Measurements from ENCODE around the gene P4HB. TPM values are rescaled to one million over a fixed set of nuclear protein-coding genes. Genes with fewer than 3 reads are reported as not detected.

P4HB gene
- total and polyA plus RNA-seq, 2 experiments from 2014 or later: 206 to 620 TPM

DNA sequence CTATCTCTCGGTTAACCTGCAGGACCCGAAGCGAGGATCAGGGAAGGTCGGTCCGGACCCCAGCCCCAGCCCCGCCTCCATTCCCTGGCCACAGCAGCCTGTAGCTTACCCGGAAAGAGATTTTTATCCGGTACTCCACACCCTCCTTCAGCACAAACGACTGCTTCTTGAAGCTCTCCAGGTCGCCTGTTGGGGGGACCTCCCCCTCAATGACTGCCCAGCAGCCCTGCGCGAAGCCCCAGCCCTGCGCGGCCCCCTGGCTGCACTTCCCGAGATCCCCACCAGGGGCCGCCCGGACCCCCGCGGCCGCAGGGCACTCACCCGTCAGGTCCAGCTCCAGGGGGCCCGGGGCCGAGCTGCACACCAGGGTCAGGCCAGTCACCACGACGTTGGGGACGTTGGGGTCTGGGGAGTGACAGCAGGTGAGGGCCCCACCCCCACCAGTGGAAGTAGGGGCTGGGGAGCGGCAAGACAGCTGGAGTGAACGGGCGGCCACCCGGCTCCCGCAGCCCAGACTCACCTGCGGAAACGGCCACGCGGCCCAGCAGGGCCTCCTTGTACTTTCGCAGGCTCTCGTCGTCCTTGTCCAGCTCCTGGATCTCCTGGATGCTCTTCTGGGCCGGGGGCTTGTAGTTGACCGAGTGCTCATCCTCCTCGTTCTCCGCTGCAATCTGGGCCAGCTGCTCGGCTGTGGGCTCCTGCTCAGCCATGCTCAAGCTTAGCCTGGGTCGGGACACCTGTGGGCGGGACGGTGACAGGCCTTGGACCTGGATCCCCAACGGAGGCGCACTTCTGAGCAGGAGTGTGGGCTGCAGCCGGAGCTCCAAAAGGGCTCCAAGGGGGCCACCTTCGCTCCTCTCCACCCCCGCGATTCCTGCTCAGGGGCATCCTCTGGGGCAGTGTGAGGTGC is 9.1 kb upstream of the P4HB start:
- TF ChIP-seq, protein P1, sequence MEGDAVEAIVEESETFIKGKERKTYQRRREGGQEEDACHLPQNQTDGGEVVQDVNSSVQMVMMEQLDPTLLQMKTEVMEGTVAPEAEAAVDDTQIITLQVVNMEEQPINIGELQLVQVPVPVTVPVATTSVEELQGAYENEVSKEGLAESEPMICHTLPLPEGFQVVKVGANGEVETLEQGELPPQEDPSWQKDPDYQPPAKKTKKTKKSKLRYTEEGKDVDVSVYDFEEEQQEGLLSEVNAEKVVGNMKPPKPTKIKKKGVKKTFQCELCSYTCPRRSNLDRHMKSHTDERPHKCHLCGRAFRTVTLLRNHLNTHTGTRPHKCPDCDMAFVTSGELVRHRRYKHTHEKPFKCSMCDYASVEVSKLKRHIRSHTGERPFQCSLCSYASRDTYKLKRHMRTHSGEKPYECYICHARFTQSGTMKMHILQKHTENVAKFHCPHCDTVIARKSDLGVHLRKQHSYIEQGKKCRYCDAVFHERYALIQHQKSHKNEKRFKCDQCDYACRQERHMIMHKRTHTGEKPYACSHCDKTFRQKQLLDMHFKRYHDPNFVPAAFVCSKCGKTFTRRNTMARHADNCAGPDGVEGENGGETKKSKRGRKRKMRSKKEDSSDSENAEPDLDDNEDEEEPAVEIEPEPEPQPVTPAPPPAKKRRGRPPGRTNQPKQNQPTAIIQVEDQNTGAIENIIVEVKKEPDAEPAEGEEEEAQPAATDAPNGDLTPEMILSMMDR (conservative IDR thresholded peaks at IDR 0.05; ENCODE audit: low read depth in 2 of 2): peak; percentile 76 to 79
- peak; percentile 34; the same call in 1 of the 2 replicates for TF ChIP-seq CREB1 (CRISPR knock-in tag; IDR thresholded peaks at IDR 0.05; ENCODE audit: low read depth)
- TF ChIP-seq POLR2AphosphoS5 (IDR thresholded peaks at IDR 0.05; ENCODE audit: low read depth): peak; percentile 8; the same call in 1 of the 2 replicates
- TF ChIP-seq, protein P2, sequence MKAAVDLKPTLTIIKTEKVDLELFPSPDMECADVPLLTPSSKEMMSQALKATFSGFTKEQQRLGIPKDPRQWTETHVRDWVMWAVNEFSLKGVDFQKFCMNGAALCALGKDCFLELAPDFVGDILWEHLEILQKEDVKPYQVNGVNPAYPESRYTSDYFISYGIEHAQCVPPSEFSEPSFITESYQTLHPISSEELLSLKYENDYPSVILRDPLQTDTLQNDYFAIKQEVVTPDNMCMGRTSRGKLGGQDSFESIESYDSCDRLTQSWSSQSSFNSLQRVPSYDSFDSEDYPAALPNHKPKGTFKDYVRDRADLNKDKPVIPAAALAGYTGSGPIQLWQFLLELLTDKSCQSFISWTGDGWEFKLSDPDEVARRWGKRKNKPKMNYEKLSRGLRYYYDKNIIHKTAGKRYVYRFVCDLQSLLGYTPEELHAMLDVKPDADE (IDR thresholded peaks at IDR 0.05): no peak
- TF ChIP-seq ZNF114 (CRISPR knock-in tag; IDR thresholded peaks at IDR 0.05): no peak
- peak; percentile 65 for DNase-seq (ENCODE audit: low spot score)
- 0 out of 2 replicates have a peak, but pooled peaks cover 6% of the 10 kb centered on the region for H3K36me3 ChIP-seq (ENCODE audit: insufficient read depth)
- no peak overlapping the region for H2AFZ ChIP-seq
- H3K4me1 ChIP-seq (ENCODE audit: insufficient read depth): peaks cover 12% of the 10 kb centered on the region
- H3K4me1 Mint-ChIP-seq: peaks cover 22% of the 10 kb centered on the region
- peak overlapping the region; percentile 81 for H3K27ac ChIP-seq (ENCODE audit: low read depth)
- peaks cover 45% of the 10 kb centered on the region for H3K27me3 Mint-ChIP-seq (ENCODE audit: insufficient read depth, low read depth, poor library complexity)
- peak overlapping the region; percentile 85 for H3K4me3 ChIP-seq
- ATAC-seq: peak; percentile 51
- no peaks in the 10 kb centered on the region for H3K9me2 ChIP-seq (ENCODE audit: insufficient read depth)
- peaks cover 13% of the 10 kb centered on the region for H4K20me1 ChIP-seq (replicated peaks; ENCODE audit: insufficient read depth)
- no peaks in the 10 kb centered on the region; the same call in 2 of the 3 replicates for H3K9me3 Mint-ChIP-seq
- H3K4me3 Mint-ChIP-seq: peak overlapping the region; percentile 80
- H3F3A ChIP-seq (replicated peaks; ENCODE audit: low read depth): peaks cover 53% of the 10 kb centered on the region
- peak overlapping the region; percentile 94 for H3K4me2 ChIP-seq
- peaks cover 9% of the 10 kb centered on the region; the same call in 2 of the 3 replicates for H3K36me3 Mint-ChIP-seq (ENCODE audit: low read depth)
- no peaks in the 10 kb centered on the region for H3K27me3 ChIP-seq (ENCODE audit: insufficient read depth)
- peaks cover 7% of the 10 kb centered on the region; the same call in 1 of the 2 replicates for H3K79me2 ChIP-seq (replicated peaks; ENCODE audit: insufficient read depth)
- H3K27ac Mint-ChIP-seq: peak overlapping the region; percentile 91

GRCh38 chr17:81868674-81869220 is 8.4 kb upstream of the P4HB start:
- Histone ChIP-seq H3K27ac (ENCODE audit: low read depth) (peak overlapping the region; percentile 81), H3K36me3 (ENCODE audit: insufficient read depth) (0 out of 2 replicates have a peak, but pooled peaks cover 6% of the 10 kb centered on the region), H3K4me3 (no peak overlapping the region), H4K20me1 (replicated peaks; ENCODE audit: insufficient read depth) (peaks cover 15% of the 10 kb centered on the region), H3K27me3 (ENCODE audit: insufficient read depth) (no peaks in the 10 kb centered on the region), H2AFZ (no peak overlapping the region), H3K9me2 (ENCODE audit: insufficient read depth) (no peaks in the 10 kb centered on the region), H3F3A (replicated peaks; ENCODE audit: low read depth) (peaks cover 58% of the 10 kb centered on the region), H3K79me2 (replicated peaks; ENCODE audit: insufficient read depth) (peaks cover 14% of the 10 kb centered on the region), H3K4me2 (peak overlapping the region; percentile 60; the same call in 1 of the 2 replicates), H3K4me1 (ENCODE audit: insufficient read depth) (peaks cover 12% of the 10 kb centered on the region)
- 0 out of 2 replicates have a peak overlapping the region, but pooled peaks have one; percentile 65 for H3K27ac Mint-ChIP-seq
- no peaks in the 10 kb centered on the region; the same call in 2 of the 3 replicates for H3K9me3 Mint-ChIP-seq
- peak; percentile 3 for ATAC-seq
- peak overlapping the region; percentile 36; the same call in 2 of the 3 replicates for H3K4me3 Mint-ChIP-seq
- peak; percentile 36 for DNase-seq (ENCODE audit: low spot score)
- H3K36me3 Mint-ChIP-seq (ENCODE audit: low read depth): peaks cover 15% of the 10 kb centered on the region
- peaks cover 45% of the 10 kb centered on the region for H3K27me3 Mint-ChIP-seq (ENCODE audit: insufficient read depth, low read depth, poor library complexity)
- peaks cover 23% of the 10 kb centered on the region for H3K4me1 Mint-ChIP-seq
- TF ChIP-seq POLR2AphosphoS5 (IDR thresholded peaks at IDR 0.05; ENCODE audit: low read depth): no peak; the same call in 1 of the 2 replicates
- no peak for TF ChIP-seq CREB1 (CRISPR knock-in tag; IDR thresholded peaks at IDR 0.05; ENCODE audit: low read depth)
- TF ChIP-seq NANOG (IDR thresholded peaks at IDR 0.05; ENCODE audit: borderline replicate concordance): no peak
- no peak for TF ChIP-seq ZNF114 (CRISPR knock-in tag; IDR thresholded peaks at IDR 0.05)
- TF ChIP-seq, protein P3, sequence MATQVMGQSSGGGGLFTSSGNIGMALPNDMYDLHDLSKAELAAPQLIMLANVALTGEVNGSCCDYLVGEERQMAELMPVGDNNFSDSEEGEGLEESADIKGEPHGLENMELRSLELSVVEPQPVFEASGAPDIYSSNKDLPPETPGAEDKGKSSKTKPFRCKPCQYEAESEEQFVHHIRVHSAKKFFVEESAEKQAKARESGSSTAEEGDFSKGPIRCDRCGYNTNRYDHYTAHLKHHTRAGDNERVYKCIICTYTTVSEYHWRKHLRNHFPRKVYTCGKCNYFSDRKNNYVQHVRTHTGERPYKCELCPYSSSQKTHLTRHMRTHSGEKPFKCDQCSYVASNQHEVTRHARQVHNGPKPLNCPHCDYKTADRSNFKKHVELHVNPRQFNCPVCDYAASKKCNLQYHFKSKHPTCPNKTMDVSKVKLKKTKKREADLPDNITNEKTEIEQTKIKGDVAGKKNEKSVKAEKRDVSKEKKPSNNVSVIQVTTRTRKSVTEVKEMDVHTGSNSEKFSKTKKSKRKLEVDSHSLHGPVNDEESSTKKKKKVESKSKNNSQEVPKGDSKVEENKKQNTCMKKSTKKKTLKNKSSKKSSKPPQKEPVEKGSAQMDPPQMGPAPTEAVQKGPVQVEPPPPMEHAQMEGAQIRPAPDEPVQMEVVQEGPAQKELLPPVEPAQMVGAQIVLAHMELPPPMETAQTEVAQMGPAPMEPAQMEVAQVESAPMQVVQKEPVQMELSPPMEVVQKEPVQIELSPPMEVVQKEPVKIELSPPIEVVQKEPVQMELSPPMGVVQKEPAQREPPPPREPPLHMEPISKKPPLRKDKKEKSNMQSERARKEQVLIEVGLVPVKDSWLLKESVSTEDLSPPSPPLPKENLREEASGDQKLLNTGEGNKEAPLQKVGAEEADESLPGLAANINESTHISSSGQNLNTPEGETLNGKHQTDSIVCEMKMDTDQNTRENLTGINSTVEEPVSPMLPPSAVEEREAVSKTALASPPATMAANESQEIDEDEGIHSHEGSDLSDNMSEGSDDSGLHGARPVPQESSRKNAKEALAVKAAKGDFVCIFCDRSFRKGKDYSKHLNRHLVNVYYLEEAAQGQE (IDR thresholded peaks at IDR 0.05; ENCODE audit: unreplicated experiment): no peak
- no peak for TF ChIP-seq EZH2phosphoT487 (IDR thresholded peaks at IDR 0.05; ENCODE audit: unreplicated experiment)
- no peak for TF ChIP-seq JUNB (IDR thresholded peaks at IDR 0.05; ENCODE audit: unreplicated experiment)
- TF ChIP-seq, protein P1 (conservative IDR thresholded peaks at IDR 0.05; ENCODE audit: low read depth in 2 of 2): no peak
- no peak for TF ChIP-seq EZH2 (IDR thresholded peaks at IDR 0.05; ENCODE audit: low read depth, unreplicated experiment)

Measured in GM23338 (cell line).